Fibroblast of mammary gland (primary cell): Measurements from ENCODE around the gene SCN1A.

Experiments used
- DNase-seq: peaks from one replicate; pipeline ENCODE4 v3.0.0-alpha.2; 2010; ENCODE audit warnings: low read depth
- H3K4me3 ChIP-seq: 2 replicates; pipeline ENCODE4 v1.5.1; 2011; ENCODE audit warnings: low read depth, mild to moderate bottlenecking, low read length, moderate library complexity; ENCODE audit not compliant: control insufficient read depth
- CTCF ChIP-seq: conservative IDR thresholded peaks from 2 replicates; pipeline ENCODE4 v1.5.1; 2011; ENCODE audit warnings: low read depth, low read length, inconsistent platforms; ENCODE audit not compliant: control insufficient read depth, insufficient read depth

Gene SCN1A

GRCh38 chr2:165938237-165938636 is 189.6 kb downstream of the SCN1A start:
- no peak overlapping the region for H3K4me3 ChIP-seq
- no peak for DNase-seq
- no peak for TF ChIP-seq CTCF
